Measurements from ENCODE around the gene HHAT. TPM values are rescaled to one million over a fixed set of nuclear protein-coding genes. Genes with fewer than 3 reads are reported as not detected.
A peak's percentile ranks its signal among the peaks of the same experiment; 100 is the strongest.

Gene HHAT
- total RNA-seq (1 to 10 TPM; 3.1 to 3.9 TPM), polyA plus RNA-seq (1 to 10 TPM; 1.9 to 2.0 TPM)
- long read RNA-seq, donor 1, partial matches to known transcripts: 1 of 7 reads
- long read RNA-seq, donor 1, other reads (novel, unspliced or antisense): 2 of 7 reads
- long read RNA-seq, donor 2, partial matches to known transcripts: 0 of 8 reads
- long read RNA-seq, donor 2, other reads (novel, unspliced or antisense): 4 of 8 reads

DNA sequence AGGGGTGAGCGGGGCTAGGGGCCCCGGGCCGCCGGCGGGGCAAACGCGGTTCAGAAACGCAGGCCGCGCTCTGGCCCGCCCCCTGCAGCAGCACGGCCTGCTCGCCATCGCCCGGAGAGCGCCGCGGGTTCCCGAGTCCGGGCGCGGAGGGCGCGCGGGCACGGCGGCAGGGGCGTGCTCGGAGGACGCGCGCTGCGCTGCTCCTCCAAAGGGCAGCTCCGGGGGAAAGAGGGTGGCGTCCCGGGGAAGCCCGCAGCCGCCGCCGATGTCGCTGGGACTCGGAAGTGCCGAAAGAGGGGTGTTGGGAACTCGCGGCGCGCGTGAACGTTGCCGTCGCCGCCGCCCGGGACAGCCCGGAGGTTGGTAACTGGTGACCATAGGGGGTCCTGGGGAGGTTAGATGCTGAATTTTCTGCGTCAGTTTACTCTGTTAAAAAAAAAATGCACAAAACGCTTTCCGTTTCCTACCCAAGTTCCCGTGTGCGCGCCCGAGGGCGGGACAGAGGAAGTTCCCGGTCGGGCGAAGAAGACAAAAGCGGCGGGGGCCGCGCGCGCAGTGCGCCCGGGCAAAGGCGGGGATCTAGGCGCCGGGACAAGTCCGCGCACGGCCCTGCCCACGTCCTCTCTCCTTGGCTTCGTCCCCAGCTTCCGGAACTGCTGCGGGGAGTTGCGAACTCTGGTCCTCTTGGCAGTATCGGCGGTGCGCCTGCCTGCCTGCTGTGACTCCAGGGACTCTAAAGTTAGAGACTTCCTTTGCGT is at the start of gene HHAT:
TSS of gene HHAT (plus strand) at position 157 of the 758 bp plus-strand sequence. CDS start 20,074 bp downstream, outside the sequence.
- intact Hi-C loops (cut with DNase I): no loop called here
- H3K9me3 ChIP-seq (ENCODE audit: control insufficient read depth, low read length): no peaks in the 10 kb centered on the region
- H3K36me3 ChIP-seq (ENCODE audit: control insufficient read depth in 1 of 2, insufficient read depth in 2 of 2, low read length in 1 of 2): no peaks in the 10 kb centered on the region
- 0% methylated on average over 89 of the region's 89 CpGs for WGBS, 2 donors
- peak within 1 kb of the TSS; percentile 53 to 55 for H3K4me3 ChIP-seq (ENCODE audit: low read length in 2 of 2)
- H3K27ac ChIP-seq (ENCODE audit: low read depth in 1 of 2, low read length in 2 of 2): peak within 1 kb of the TSS; percentile 2 to 65
- DNase-seq (peak; percentile 92 to 94), ATAC-seq (ENCODE audit: low FRiP score) (peak; percentile 94)
- no peaks in the 10 kb centered on the region for H3K27me3 ChIP-seq (ENCODE audit: control insufficient read depth in 1 of 2, insufficient read depth in 2 of 2, low read length in 1 of 2)
- H3K4me1 ChIP-seq (ENCODE audit: control insufficient read depth in 1 of 2, insufficient read depth in 2 of 2, low read length in 2 of 2): no peaks in the 10 kb centered on the region

DNA sequence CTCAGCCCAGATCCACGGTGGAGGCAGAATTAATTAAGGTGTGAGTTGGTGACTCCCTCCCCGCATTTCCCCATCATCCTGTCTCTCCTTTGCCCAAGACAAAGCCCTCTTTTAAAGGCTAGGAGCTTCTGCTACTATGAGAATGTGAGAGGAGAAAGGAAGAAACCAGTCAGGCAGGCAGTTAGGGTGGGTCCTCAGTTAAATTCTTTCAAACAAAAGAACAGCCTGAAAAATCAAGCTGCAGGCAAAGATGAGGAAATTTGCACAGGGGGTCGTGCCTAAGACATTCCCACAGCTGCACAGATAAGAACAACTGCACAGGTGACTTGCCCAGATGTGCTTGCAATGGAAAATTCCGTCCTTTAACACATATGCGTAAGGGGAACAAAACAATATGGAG is 48.5 kb upstream of the HHAT start:
- H3K27me3 ChIP-seq (ENCODE audit: control insufficient read depth in 1 of 2, insufficient read depth in 2 of 2, low read length in 1 of 2): no peaks in the 10 kb centered on the region
- no peaks in the 10 kb centered on the region for H3K36me3 ChIP-seq (ENCODE audit: control insufficient read depth in 1 of 2, insufficient read depth in 2 of 2, low read length in 1 of 2)
- 87% methylated on average over 5 of the region's 5 CpGs for WGBS, 2 donors
- ATAC-seq (ENCODE audit: low FRiP score) (no peak), DNase-seq (no peak)
- intact Hi-C loops (cut with DNase I): no loop called here
- H3K4me3 ChIP-seq (ENCODE audit: low read length in 2 of 2): no peak overlapping the region
- no peak overlapping the region for H3K27ac ChIP-seq (ENCODE audit: low read depth in 1 of 2, low read length in 2 of 2)
- no peaks in the 10 kb centered on the region for H3K4me1 ChIP-seq (ENCODE audit: control insufficient read depth in 1 of 2, insufficient read depth in 2 of 2, low read length in 2 of 2)
- H3K9me3 ChIP-seq (ENCODE audit: control insufficient read depth, low read length): peaks cover 8% of the 10 kb centered on the region

DNA sequence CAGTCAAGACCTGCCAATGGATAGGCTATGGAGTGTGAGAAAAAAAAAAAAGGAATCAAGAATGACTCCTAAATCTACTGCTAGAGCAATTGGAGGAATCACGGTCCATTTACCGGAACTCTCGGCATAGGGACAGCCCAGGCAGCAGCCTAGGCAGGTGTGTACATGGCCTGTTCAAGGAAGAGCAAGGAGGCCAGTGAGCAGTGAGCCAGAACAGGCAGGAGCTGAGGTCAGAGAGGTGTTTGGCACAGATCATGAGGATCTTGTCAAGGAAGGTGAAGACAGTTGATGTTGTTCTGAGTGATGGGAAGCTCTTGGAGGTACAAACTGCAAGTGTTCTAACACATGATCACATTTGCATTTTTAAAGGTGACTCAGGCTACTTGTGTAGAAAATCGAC is 40.6 kb upstream of the HHAT start:
- Histone ChIP-seq H3K27me3 (ENCODE audit: control insufficient read depth in 1 of 2, insufficient read depth in 2 of 2, low read length in 1 of 2) (no peaks in the 10 kb centered on the region), H3K27ac (ENCODE audit: low read depth in 1 of 2, low read length in 2 of 2) (no peak overlapping the region), H3K36me3 (ENCODE audit: control insufficient read depth in 1 of 2, insufficient read depth in 2 of 2, low read length in 1 of 2) (no peaks in the 10 kb centered on the region), H3K9me3 (ENCODE audit: control insufficient read depth, low read length) (no peaks in the 10 kb centered on the region), H3K4me1 (ENCODE audit: control insufficient read depth in 1 of 2, insufficient read depth in 2 of 2, low read length in 2 of 2) (no peaks in the 10 kb centered on the region), H3K4me3 (ENCODE audit: low read length in 2 of 2) (no peak overlapping the region)
- DNase-seq (no peak), ATAC-seq (ENCODE audit: low FRiP score) (no peak)
- 92 to 95% methylated on average over 4 of the region's 4 CpGs for WGBS, 2 donors
- intact Hi-C loops (cut with DNase I): no loop called here

DNA sequence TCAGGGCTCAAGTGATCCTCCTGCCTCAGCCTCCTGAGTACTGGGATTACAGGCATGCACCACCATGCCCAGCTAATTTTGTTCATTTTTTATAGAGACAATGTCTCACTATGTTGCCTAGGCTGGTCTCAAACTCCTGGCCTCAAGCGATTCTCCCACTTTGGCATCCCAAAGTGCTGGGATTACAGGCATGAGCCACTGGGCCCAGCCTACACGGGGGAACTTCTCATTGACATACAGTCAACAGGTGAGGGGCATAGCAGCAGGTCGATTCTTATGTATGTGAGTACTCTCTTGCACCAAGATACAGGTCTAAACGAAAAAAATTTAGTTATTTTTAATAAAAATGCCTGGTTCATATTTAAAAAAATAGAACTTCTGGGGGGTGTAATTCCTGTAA is 39.5 kb upstream of the HHAT start:
- 89 to 92% methylated on average over 4 of the region's 4 CpGs for WGBS, 2 donors
- ATAC-seq (ENCODE audit: low FRiP score) (no peak), DNase-seq (no peak)
- H3K36me3 ChIP-seq (ENCODE audit: control insufficient read depth in 1 of 2, insufficient read depth in 2 of 2, low read length in 1 of 2): no peaks in the 10 kb centered on the region
- no peak overlapping the region for H3K27ac ChIP-seq (ENCODE audit: low read depth in 1 of 2, low read length in 2 of 2)
- no peak overlapping the region for H3K4me3 ChIP-seq (ENCODE audit: low read length in 2 of 2)
- no peaks in the 10 kb centered on the region for H3K27me3 ChIP-seq (ENCODE audit: control insufficient read depth in 1 of 2, insufficient read depth in 2 of 2, low read length in 1 of 2)
- intact Hi-C loops (cut with DNase I): no loop called here
- H3K9me3 ChIP-seq (ENCODE audit: control insufficient read depth, low read length): no peaks in the 10 kb centered on the region
- peaks cover 0 to 1% of the 10 kb centered on the region in 2 donors for H3K4me1 ChIP-seq (ENCODE audit: control insufficient read depth in 1 of 2, insufficient read depth in 2 of 2, low read length in 2 of 2)

DNA sequence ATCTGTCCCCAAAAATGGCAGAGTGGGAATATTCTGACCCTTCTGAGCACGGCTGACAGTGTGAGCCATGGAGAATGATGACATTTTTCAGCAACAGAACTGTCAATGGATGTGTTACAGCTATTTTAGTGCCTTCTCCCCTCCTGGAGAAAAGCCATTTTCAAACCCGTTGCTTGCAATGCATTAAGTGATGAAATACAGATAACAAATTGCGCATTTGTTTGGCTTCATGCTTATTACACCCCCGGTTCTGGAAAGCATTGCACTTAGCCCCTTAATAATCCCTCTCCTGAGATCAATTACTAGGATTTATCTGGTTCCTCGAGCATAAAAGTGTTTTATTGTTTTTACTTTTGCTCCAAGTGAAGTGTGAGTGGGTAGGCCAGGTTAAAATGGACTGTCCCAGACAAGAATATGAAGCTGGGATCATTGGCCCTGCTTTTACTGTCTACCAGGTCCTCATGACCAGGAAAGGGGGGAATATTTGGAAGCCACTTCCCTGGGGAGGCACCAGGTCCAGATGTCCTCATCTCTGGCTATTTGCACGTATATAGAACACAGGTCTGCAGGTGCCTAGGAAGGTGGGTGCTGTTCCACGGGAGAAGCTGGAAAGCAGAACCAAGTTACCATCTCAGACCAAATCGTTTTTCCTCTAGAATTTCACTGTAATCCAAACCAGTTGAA is 37.5 kb upstream of the HHAT start:
- Histone ChIP-seq H3K9me3 (ENCODE audit: control insufficient read depth, low read length) (no peaks in the 10 kb centered on the region), H3K36me3 (ENCODE audit: control insufficient read depth in 1 of 2, insufficient read depth in 2 of 2, low read length in 1 of 2) (no peaks in the 10 kb centered on the region), H3K27me3 (ENCODE audit: control insufficient read depth in 1 of 2, insufficient read depth in 2 of 2, low read length in 1 of 2) (no peaks in the 10 kb centered on the region), H3K4me3 (ENCODE audit: low read length in 2 of 2) (no peak overlapping the region), H3K4me1 (ENCODE audit: control insufficient read depth in 1 of 2, insufficient read depth in 2 of 2, low read length in 2 of 2) (peaks cover 0 to 9% of the 10 kb centered on the region in 2 donors), H3K27ac (ENCODE audit: low read depth in 1 of 2, low read length in 2 of 2) (peak overlapping the region; percentile 76 to 95)
- no peak for ATAC-seq (ENCODE audit: low FRiP score)
- no peak for DNase-seq
- WGBS, 2 donors: 65 to 70% methylated on average over 8 of the region's 8 CpGs
- intact Hi-C loops (cut with DNase I): loop anchor here (5.0 kb wide), 2 partner anchors 39 to 59 kb away; partner anchors contain the start of gene SERTAD4 (in 1 of the 2)

DNA sequence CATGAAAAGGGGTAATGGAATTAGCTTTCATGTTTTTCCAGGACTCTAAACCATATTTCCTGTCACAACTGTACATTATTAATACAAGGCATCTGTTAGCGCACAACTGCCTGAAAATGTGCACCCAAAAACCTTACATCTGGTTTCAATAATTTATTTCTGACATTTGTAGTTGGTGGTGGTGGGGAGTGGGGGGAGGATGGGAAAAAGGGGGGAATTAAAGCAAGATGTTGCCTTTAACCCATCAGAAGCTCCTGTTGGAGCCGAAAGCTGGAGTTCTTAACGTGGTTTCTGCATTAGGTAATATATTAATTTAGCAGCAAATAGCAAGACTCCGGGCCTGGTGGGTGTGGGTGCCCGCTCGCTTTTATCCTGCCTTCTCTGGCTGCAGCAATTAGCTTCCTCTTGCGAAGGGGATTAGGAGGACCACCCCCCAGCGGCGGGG is 36.9 kb upstream of the HHAT start:
- peak; percentile 55 to 77 for DNase-seq
- H3K27me3 ChIP-seq (ENCODE audit: control insufficient read depth in 1 of 2, insufficient read depth in 2 of 2, low read length in 1 of 2): no peaks in the 10 kb centered on the region
- H3K27ac ChIP-seq (ENCODE audit: low read depth in 1 of 2, low read length in 2 of 2): peak overlapping the region; percentile 95 to 99
- peaks cover 0 to 9% of the 10 kb centered on the region in 2 donors for H3K4me1 ChIP-seq (ENCODE audit: control insufficient read depth in 1 of 2, insufficient read depth in 2 of 2, low read length in 2 of 2)
- no peaks in the 10 kb centered on the region for H3K9me3 ChIP-seq (ENCODE audit: control insufficient read depth, low read length)
- ATAC-seq (ENCODE audit: low FRiP score): peak; percentile 58
- peak overlapping the region; percentile 2 to 61 for H3K4me3 ChIP-seq (ENCODE audit: low read length in 2 of 2)
- 9% methylated on average over 9 of the region's 9 CpGs for WGBS, 2 donors
- H3K36me3 ChIP-seq (ENCODE audit: control insufficient read depth in 1 of 2, insufficient read depth in 2 of 2, low read length in 1 of 2): no peaks in the 10 kb centered on the region
- intact Hi-C loops (cut with DNase I): loop anchor here (2.0 to 5.0 kb wide), 3 partner anchors 29 to 60 kb away; partner anchors contain the start of gene SERTAD4 (in 1 of the 2)

DNA sequence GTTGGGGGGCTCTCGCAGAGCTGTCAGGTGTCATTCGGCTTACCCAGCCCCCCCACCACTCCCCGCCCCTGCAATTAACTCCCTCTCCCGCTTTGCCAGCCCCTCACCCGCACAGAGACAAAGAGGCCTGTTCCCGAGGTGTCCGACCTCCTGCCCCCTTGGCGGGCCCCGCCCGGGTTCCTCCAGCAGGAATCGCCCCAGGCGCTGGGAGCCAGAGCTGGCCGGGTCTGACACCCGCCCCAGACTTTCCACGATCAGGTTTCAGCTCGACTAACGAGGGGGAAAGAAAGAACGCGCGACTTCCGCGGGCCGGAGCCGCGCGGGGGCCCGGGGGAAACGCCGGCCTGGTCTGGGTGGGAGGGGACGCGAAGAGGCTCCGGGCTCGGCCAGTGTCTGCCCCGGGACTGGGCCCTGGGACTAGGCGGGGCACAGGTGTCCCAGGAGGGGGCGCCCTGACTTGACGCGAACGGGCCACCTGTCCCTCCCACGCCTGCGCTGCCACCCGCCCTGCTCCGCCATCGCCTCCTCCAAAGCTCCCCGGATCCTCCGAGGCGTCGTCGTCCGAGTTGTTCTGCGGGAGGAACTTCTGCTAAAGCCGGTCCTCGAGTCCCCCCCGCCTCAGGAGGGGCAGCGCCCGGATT is 36.4 kb upstream of the HHAT start:
- H3K36me3 ChIP-seq (ENCODE audit: control insufficient read depth in 1 of 2, insufficient read depth in 2 of 2, low read length in 1 of 2): no peaks in the 10 kb centered on the region
- no peaks in the 10 kb centered on the region for H3K27me3 ChIP-seq (ENCODE audit: control insufficient read depth in 1 of 2, insufficient read depth in 2 of 2, low read length in 1 of 2)
- intact Hi-C loops (cut with DNase I): loop anchor here (2.0 to 5.0 kb wide), 3 partner anchors 30 to 60 kb away; partner anchors contain the start of gene SERTAD4 (in 1 of the 2)
- H3K4me1 ChIP-seq (ENCODE audit: control insufficient read depth in 1 of 2, insufficient read depth in 2 of 2, low read length in 2 of 2): peaks cover 0 to 9% of the 10 kb centered on the region in 2 donors
- 1% methylated on average over 56 of the region's 56 CpGs for WGBS, 2 donors
- DNase-seq: peak; percentile 68 to 81
- peak; percentile 73 for ATAC-seq (ENCODE audit: low FRiP score)
- no peaks in the 10 kb centered on the region for H3K9me3 ChIP-seq (ENCODE audit: control insufficient read depth, low read length)
- H3K27ac ChIP-seq (ENCODE audit: low read depth in 1 of 2, low read length in 2 of 2): peak overlapping the region; percentile 88 to 99
- H3K4me3 ChIP-seq (ENCODE audit: low read length in 2 of 2): peak overlapping the region; percentile 2 to 61

DNA sequence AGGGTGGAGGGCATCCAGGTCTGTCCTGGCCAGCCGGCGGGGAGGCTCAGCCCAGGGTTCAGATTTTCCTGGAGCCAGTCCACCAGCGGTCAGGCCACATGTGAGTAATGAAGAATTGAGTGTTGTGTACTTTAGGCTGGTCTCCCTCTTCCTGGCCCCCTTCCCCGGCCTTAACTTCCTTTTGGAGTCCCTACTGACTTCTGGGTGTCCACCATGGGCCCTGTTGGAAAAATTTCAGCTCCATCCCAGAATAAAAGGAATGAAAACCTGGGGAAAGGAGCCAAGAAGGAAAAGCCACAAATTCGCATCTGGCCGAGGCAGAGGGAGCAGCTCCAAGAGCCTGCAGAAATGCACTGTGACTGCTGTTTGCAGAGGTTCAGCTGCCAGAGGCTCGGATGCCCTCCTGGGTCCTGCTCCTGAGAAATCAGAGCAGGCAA is 35.5 kb upstream of the HHAT start:
- intact Hi-C loops (cut with DNase I): loop anchor here (1.0 to 5.0 kb wide), 4 partner anchors 30 to 61 kb away; partner anchors contain the start of gene SERTAD4 (in 1 of the 2)
- H3K27me3 ChIP-seq (ENCODE audit: control insufficient read depth in 1 of 2, insufficient read depth in 2 of 2, low read length in 1 of 2): no peaks in the 10 kb centered on the region
- peak overlapping the region; percentile 88 to 99 for H3K27ac ChIP-seq (ENCODE audit: low read depth in 1 of 2, low read length in 2 of 2)
- no peaks in the 10 kb centered on the region for H3K9me3 ChIP-seq (ENCODE audit: control insufficient read depth, low read length)
- peaks cover 0 to 9% of the 10 kb centered on the region in 2 donors for H3K4me1 ChIP-seq (ENCODE audit: control insufficient read depth in 1 of 2, insufficient read depth in 2 of 2, low read length in 2 of 2)
- no peaks in the 10 kb centered on the region for H3K36me3 ChIP-seq (ENCODE audit: control insufficient read depth in 1 of 2, insufficient read depth in 2 of 2, low read length in 1 of 2)
- peak overlapping the region in 1 of 2 donors; percentile 61 for H3K4me3 ChIP-seq (ENCODE audit: low read length in 2 of 2)
- peak; percentile 90 for DNase-seq
- peak; percentile 76 for ATAC-seq (ENCODE audit: low FRiP score)
- WGBS, 2 donors: 4 to 5% methylated on average over 7 of the region's 7 CpGs
